Colonic mucosa (tissue), 4 donors: ENCODE results near the gene LRRFIP1. TPM values are rescaled to one million over a fixed set of nuclear protein-coding genes. Genes with fewer than 3 reads are reported as not detected.

ENCODE experiments used
- DNase-seq: peaks from one replicate; pipeline ENCODE4 v3.0.0-alpha.2; 2020
- H3K27ac ChIP-seq: fragments of 200-600 bp; one replicate; pipeline ENCODE4 v1.8.0; 2021
- H3K27me3 ChIP-seq: fragments of 200-600 bp; one replicate; pipeline ENCODE4 v1.8.0; 2021
- H3K36me3 ChIP-seq: fragments of 200-600 bp; one replicate; pipeline ENCODE4 v1.8.0; 2021
- H3K4me1 ChIP-seq: fragments of 200-600 bp; one replicate; pipeline ENCODE4 v1.8.0; 2021; ENCODE audit warnings: mild to moderate bottlenecking
- H3K4me3 ChIP-seq: fragments of 200-600 bp; one replicate; pipeline ENCODE4 v1.8.0; 2021
- H3K9ac ChIP-seq, 2 donors: one replicate each; pipeline ENCODE4 v1.7.0; 2013; ENCODE audit warnings: control low read depth in 2 of 2, low read depth in 2 of 2, low read length in 2 of 2
- H3K9me3 ChIP-seq: fragments of 200-600 bp; one replicate; pipeline ENCODE4 v1.8.0; 2021
- intact Hi-C: fragments of 100-400 bp; cut with DNase I; formaldehyde crosslinking; loops from one replicate; pipeline ENCODE4 v1.14.1; 2022
- total RNA-seq, 2 donors: library from RNA; stranded (reverse); fragmentation: NEBNext Ultra II Directional in 1 of 2; extraction: Animal tissue kit (Norgen Biotek cat#: 25700) in 1 of 2; gene quantifications; one replicate each; pipeline ENCODE4 v1.2.1, GENCODE V29; 2021
- TF ChIP-seq, protein P1 (sequence below): fragments of 200-600 bp; IDR thresholded peaks from one replicate; pipeline ENCODE4 v1.8.0; 2022; ENCODE audit warnings: antibody characterized with exemption, mild to moderate bottlenecking
- donor health status: healthy.
- donor health status: DM: no; HTN: no; CAD: no.
- donor health status: DM: no; HTN: no; CAD: no.

Gene LRRFIP1
- total RNA-seq, 2 donors from 2014 or later, result 114 to 133 TPM

DNA sequence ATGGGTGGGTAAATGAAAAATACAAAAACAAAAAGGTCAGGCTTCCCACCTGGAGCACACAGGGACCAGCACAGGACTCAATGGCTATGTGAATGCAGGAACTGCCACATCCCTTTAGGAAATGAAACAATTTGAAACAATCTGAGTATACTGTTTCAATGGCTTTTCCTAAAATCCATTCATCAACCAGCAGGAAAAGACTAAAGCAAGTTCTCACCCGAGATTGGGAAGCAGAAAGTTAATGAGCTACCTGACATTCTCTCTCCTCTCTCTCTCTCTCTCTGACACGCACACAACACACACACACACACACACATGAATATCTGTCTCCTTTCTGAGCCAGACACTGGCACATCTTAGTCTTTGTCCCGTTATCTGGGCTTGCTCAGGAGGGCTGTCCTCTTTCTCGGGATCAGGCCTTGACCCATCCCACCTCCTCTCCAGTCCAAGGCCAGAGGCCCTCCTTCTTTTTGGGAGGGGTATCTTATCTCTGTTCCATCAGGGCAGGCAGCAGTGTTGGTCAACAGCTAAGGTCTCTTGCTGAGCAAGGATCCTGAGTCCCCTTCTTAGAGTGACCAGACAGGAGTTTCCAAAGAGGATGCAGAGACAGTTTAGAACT, 11.6 kb upstream of the LRRFIP1 start:
- H3K9me3 ChIP-seq, result no peaks in the 10 kb centered on the region
- peak overlapping the region; percentile 22 for H3K27ac ChIP-seq
- H3K9ac ChIP-seq, result no peak overlapping the region
- no peaks in the 10 kb centered on the region for H3K27me3 ChIP-seq
- TF ChIP-seq, protein P1, sequence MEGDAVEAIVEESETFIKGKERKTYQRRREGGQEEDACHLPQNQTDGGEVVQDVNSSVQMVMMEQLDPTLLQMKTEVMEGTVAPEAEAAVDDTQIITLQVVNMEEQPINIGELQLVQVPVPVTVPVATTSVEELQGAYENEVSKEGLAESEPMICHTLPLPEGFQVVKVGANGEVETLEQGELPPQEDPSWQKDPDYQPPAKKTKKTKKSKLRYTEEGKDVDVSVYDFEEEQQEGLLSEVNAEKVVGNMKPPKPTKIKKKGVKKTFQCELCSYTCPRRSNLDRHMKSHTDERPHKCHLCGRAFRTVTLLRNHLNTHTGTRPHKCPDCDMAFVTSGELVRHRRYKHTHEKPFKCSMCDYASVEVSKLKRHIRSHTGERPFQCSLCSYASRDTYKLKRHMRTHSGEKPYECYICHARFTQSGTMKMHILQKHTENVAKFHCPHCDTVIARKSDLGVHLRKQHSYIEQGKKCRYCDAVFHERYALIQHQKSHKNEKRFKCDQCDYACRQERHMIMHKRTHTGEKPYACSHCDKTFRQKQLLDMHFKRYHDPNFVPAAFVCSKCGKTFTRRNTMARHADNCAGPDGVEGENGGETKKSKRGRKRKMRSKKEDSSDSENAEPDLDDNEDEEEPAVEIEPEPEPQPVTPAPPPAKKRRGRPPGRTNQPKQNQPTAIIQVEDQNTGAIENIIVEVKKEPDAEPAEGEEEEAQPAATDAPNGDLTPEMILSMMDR, result no peak
- DNase-seq, result no peak
- intact Hi-C loops, result no loop called here
- H3K4me1 ChIP-seq, result no peaks in the 10 kb centered on the region
- H3K36me3 ChIP-seq, result no peaks in the 10 kb centered on the region
- no peak overlapping the region for H3K4me3 ChIP-seq

DNA sequence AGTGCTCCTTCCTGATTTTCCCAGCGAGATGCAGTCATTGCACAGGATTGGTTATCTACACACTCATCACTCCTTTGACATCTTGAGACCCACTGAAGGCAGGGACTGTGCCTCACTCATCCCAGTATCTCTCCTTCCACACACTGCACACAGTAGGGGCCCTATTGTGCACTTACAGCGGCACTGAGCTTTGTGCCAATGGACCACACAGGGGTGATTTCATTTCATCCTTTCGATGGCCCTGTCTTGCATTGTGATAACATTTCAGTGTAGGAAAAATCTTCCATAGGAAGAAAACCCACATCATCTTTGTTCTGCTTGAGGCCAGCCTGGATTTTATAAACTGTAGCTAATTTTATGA, 11.0 kb upstream of the LRRFIP1 start:
- Histone ChIP-seq H3K9ac (no peak overlapping the region), H3K36me3 (no peaks in the 10 kb centered on the region), H3K4me1 (no peaks in the 10 kb centered on the region), H3K9me3 (no peaks in the 10 kb centered on the region), H3K4me3 (no peak overlapping the region), H3K27ac (peak overlapping the region; percentile 22), H3K27me3 (no peaks in the 10 kb centered on the region)
- no peak for DNase-seq
- intact Hi-C loops, result no loop called here
- TF ChIP-seq, protein P1, result no peak

DNA sequence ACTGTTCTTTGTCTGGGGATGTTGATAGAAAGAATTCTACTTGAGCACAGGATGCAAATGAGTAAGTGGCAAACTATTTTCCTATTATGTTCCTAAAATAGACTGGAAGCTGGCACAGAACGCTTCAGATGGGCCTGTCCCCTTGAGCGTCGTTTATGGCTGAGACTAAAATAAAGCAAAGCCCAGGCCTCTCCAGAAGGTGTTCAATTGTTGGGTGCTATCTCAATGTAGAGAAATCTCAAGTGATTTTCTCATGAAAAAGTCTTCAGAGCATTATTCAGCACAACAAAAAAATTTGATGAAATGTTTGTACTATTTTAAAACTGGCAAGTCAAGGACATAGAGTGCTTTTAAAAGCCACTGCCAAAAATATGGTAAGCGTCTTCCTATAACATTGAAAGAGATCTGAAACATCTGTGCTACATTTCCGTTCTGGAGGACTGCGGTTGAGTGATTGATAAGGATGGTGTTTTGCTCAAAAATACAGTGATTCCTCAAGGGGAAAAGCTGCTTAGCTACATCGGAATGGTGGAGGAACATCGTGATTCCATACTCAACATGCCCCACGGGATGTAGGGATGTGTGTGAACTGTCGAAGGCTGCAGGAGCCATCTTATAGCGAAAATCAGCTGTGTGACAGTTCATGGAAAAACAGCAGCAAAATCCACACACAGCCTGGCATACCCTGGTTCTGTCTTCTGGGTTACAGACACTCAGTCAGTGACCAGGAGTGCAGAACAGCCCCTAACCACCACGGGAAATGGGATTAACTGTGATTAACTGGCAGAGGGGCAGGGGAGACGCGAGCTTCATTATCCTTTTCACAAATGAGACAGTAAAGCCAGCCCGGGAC, 10.4 kb upstream of the LRRFIP1 start:
- H3K4me1 ChIP-seq, result no peaks in the 10 kb centered on the region
- H3K4me3 ChIP-seq, result no peak overlapping the region
- no peak overlapping the region for H3K9ac ChIP-seq
- H3K27me3 ChIP-seq, result no peaks in the 10 kb centered on the region
- H3K27ac ChIP-seq, result peak overlapping the region; percentile 22
- DNase-seq, result no peak
- no peaks in the 10 kb centered on the region for H3K36me3 ChIP-seq
- intact Hi-C loops, result no loop called here
- H3K9me3 ChIP-seq, result no peaks in the 10 kb centered on the region
- TF ChIP-seq, protein P1, result no peak

DNA sequence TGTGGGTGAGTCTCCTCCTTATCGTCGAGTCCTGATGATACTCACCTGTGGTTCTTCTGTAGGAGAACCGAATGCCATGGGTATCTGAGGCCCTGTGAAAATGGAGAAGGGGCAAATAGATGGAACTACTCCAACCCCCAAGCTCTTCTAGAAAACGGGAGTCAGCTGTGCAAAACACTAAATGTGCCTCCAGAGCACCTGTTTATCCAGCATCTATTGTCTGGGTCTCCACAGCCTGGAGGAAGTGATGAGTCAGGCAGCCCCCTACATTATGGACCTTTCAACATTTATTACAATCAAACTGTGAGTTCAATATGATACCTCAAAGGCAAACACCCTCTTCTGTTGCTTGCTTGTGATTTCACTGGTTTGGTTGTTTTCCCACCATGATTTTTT, 9.8 kb upstream of the LRRFIP1 start:
- H3K9ac ChIP-seq, result no peak overlapping the region
- no peaks in the 10 kb centered on the region for H3K9me3 ChIP-seq
- no peaks in the 10 kb centered on the region for H3K27me3 ChIP-seq
- no peaks in the 10 kb centered on the region for H3K4me1 ChIP-seq
- TF ChIP-seq, protein P1, result no peak
- no peak overlapping the region for H3K27ac ChIP-seq
- DNase-seq, result no peak
- H3K4me3 ChIP-seq, result no peak overlapping the region
- intact Hi-C loops, result no loop called here
- no peaks in the 10 kb centered on the region for H3K36me3 ChIP-seq

DNA sequence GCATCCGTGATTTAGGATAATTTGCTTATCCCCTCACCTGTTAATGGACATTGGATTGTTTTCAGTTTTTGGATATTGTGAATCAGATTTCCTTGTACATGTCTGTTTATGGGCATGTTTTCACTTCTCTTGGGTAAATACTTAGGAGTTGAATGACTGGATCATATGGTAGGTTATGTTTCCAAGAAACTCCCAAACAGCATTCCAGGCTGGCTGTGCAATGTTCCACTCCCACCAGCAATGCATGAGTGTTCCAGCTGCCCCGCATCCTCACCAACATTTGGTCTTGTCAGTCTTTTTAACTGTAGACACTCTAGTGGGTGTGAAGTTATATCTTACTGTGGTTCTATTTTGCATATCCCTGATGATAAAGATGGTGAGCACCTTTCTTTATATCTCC, 8.9 kb upstream of the LRRFIP1 start:
- H3K4me1 ChIP-seq, result no peaks in the 10 kb centered on the region
- no peak for DNase-seq
- no peak overlapping the region for H3K4me3 ChIP-seq
- H3K36me3 ChIP-seq, result no peaks in the 10 kb centered on the region
- no peaks in the 10 kb centered on the region for H3K9me3 ChIP-seq
- no peak overlapping the region for H3K9ac ChIP-seq
- TF ChIP-seq, protein P1, result no peak
- H3K27me3 ChIP-seq, result no peaks in the 10 kb centered on the region
- intact Hi-C loops, result no loop called here
- no peak overlapping the region for H3K27ac ChIP-seq
